SK-N-SH treated with all-trans-retinoic acid at 6 μM for 48 hours (cell line): ENCODE measurements around the gene LDB2.

ENCODE experiments used
- ARNTL ChIP-seq: fragments of 450-650 bp; formaldehyde crosslinking; IDR thresholded peaks from 2 replicates; pipeline ENCODE4 v1.5.0; 2020; ENCODE audit warnings: low read depth, mild to moderate bottlenecking, moderate library complexity, borderline replicate concordance
- CSDC2 ChIP-seq: fragments of 250-450 bp; sonication (Bioruptor Pico); IDR thresholded peaks from 2 replicates; pipeline ENCODE4 v1.5.0; 2020; ENCODE audit warnings: mild to moderate bottlenecking, moderate library complexity
- ISL1 ChIP-seq: fragments of 250-450 bp; sonication (Bioruptor Pico); IDR thresholded peaks from 2 replicates; pipeline ENCODE4 v2.1.2; 2022; ENCODE audit warnings: mild to moderate bottlenecking, moderate library complexity
- OSR1 ChIP-seq: fragments of 250-450 bp; sonication (Bioruptor Pico); IDR thresholded peaks from 2 replicates; pipeline ENCODE4 v1.8.0; 2022; ENCODE audit warnings: moderate library complexity, mild to moderate bottlenecking, inconsistent platforms
- RARB ChIP-seq: fragments of 250-450 bp; sonication (Bioruptor Pico); IDR thresholded peaks from 2 replicates; pipeline ENCODE4 v1.8.0; 2021; ENCODE audit warnings: mild to moderate bottlenecking, moderate library complexity
- SNAI2 ChIP-seq: fragments of 250-450 bp; sonication (Bioruptor Pico); IDR thresholded peaks from 2 replicates; pipeline ENCODE4 v1.5.0; 2020; ENCODE audit warnings: mild to moderate bottlenecking, moderate library complexity
- TCF4 ChIP-seq: fragments of 250-450 bp; sonication (Bioruptor Pico); IDR thresholded peaks from 2 replicates; pipeline ENCODE4 v1.8.0; 2021; ENCODE audit warnings: mild to moderate bottlenecking, moderate library complexity, borderline replicate concordance
- TSHZ2 ChIP-seq: fragments of 250-450 bp; sonication (Bioruptor Pico); IDR thresholded peaks from 2 replicates; pipeline ENCODE4 v1.5.0; 2020; ENCODE audit warnings: mild to moderate bottlenecking, moderate library complexity
- ZFP3 ChIP-seq: fragments of 250-450 bp; sonication (Bioruptor Pico); IDR thresholded peaks from 2 replicates; pipeline ENCODE4 v1.5.0; 2020; ENCODE audit warnings: mild to moderate bottlenecking, moderate library complexity
- ZFP30 ChIP-seq: fragments of 450-650 bp; formaldehyde crosslinking; IDR thresholded peaks from 2 replicates; pipeline ENCODE4 v1.5.0; 2022; ENCODE audit warnings: mild to moderate bottlenecking, moderate library complexity
- TF ChIP-seq, protein P1 (sequence below): fragments of 250-450 bp; sonication (Bioruptor Pico); IDR thresholded peaks from 2 replicates; pipeline ENCODE4 v1.8.0; 2021; ENCODE audit warnings: low read depth, mild to moderate bottlenecking, moderate library complexity, borderline replicate concordance

GRCh38 chr4:16582036-16582435, 316.4 kb downstream of the LDB2 start:
- no peak for TF ChIP-seq ARNTL
- TF ChIP-seq ISL1 (CRISPR knock-in tag), result no peak
- TF ChIP-seq TSHZ2, result no peak
- no peak for TF ChIP-seq SNAI2 (CRISPR knock-in tag)
- no peak for TF ChIP-seq ZFP30 (CRISPR knock-in tag)
- TF ChIP-seq ZFP3, result no peak
- TF ChIP-seq, protein P1, sequence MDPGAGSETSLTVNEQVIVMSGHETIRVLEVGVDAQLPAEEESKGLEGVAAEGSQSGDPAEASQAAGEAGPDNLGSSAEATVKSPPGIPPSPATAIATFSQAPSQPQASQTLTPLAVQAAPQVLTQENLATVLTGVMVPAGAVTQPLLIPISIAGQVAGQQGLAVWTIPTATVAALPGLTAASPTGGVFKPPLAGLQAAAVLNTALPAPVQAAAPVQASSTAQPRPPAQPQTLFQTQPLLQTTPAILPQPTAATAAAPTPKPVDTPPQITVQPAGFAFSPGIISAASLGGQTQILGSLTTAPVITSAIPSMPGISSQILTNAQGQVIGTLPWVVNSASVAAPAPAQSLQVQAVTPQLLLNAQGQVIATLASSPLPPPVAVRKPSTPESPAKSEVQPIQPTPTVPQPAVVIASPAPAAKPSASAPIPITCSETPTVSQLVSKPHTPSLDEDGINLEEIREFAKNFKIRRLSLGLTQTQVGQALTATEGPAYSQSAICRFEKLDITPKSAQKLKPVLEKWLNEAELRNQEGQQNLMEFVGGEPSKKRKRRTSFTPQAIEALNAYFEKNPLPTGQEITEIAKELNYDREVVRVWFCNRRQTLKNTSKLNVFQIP (CRISPR knock-in tag), result no peak
- TF ChIP-seq OSR1, result no peak
- no peak for TF ChIP-seq CSDC2 (CRISPR knock-in tag)
- no peak for TF ChIP-seq RARB (CRISPR knock-in tag)
- no peak for TF ChIP-seq TCF4
